Activated T-cell treated with anti-CD3 and anti-CD28 coated beads for 48 hours (primary cell): ENCODE measurements around the gene CDK5RAP2.

Source experiments
- DNase-seq: peaks from one replicate; pipeline ENCODE4 v3.0.0-alpha.2; 2020; ENCODE audit warnings: low read depth

Gene CDK5RAP2

DNA sequence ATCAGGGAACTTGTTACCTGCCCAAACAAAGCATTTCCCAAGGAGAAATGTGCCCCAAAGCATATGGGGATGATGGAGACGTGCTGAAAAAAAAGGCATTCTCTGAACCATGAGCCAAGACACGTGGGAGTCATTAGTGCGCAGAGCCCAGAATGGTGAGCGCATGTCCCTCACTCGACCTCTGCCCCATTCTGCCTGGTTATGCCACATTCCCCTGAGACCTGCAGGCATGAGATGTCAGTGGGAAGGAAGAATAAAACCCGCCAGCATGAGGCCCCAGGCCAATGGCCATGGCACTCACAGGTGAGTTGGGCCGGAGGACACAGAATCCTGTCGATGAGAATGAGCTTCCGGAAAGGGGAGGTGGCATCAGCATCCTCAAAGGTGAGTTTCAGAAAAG lies 228.9 kb downstream of the CDK5RAP2 start:
- no peak for DNase-seq

DNA sequence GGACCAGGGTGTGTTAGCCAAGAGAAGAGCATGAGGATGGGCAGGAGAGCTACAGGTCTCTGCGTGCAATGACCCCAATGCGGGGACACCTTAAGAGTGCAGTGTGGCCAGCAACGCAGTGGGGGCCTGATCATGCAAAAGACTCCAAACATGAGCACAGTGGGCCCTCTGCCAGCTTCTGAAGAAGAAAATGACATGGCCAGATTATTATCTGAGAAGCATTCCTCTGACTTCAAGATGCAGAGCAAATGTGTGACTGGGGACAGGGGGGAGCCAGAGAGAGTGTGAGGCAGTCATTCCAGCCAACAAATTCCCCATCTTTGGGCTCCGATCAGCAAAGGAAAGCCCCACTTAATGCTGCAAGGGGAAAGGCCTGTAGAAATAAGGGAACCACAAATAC lies 229.4 kb downstream of the CDK5RAP2 start:
- DNase-seq: no peak

DNA sequence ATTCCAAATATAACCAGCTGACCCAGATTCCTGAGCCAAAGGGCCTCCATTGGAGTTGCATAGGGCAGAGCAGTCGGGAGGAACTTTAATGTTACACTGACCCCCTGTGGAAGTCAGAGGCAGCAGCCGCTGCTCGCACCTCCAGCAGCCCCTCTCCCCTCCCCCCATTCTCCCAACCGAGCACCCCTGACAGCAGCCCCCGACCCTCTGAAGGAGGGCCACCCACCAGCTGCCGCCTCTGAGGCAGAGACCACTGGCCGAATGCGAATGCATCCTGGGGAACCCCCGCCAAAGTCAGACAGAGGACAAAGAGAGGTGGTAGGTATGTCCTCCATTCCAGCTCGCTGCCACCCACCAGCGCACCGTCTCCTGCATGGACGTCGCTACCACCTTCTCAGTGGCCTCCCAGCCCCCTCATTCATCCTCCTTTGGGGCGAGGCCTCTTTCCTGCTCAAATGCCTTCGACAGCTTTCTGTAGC lies 231.0 kb downstream of the CDK5RAP2 start:
- no peak for DNase-seq

DNA sequence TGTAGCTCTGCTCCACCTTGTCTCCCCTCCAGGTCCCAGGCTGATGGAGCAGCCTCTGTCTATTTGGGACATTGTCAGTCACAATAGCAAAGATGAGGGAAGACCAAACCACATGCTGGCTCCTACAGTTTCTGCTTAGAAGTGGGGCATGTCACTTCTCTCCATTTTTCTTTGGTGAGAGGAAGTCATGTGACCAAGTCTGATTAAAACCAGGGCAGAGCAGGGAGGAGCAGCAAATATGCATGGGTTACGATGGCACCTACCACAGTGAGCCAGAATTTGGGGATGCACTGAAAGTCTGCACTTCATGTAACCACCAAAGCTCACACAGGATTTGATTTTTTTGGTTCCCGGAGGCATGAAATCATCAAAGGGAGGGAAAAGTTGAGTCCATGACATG lies 234.6 kb downstream of the CDK5RAP2 start:
- DNase-seq: no peak

DNA sequence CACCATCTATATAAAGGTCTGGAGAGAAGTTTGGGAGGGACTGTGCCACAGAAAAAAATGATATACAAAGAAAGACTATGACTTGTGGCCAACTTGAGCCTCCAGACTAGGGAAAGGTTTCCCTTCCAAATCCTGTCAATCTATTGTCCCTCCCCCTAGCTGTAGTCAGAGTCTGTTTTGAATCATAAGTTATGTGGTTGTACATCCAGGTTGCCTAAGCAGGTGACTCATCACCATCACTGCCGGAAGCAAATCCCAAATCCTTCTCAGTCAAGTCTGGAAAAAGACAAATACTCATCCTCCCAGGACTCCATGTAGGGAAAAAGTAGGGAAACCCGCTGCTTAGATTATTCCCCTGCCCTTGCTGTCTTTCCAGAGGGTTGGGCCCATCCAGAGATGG lies 235.7 kb downstream of the CDK5RAP2 start:
- DNase-seq: no peak

DNA sequence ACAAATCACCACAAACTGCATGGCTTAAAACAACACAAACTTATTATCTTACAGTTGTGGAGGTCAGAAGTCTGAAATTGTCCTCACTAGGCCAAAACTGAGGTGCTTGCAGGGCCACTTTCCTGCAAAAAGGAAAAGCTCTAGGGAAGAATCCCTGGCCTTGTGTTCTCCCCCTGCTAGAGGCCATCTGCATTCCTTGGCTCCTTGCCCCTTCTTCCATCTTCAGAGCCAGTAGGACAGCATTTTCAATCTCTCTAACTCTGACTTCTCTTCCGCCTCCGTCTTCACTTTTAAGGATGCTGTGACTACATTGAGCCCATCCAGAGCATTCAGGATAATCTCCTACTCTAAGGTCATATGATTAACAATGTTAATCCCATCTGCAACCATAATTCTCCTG lies 236.6 kb downstream of the CDK5RAP2 start:
- no peak for DNase-seq
